Measurements from ENCODE around the gene HTR5A.

GRCh38 chr7:155108144-155108901 lies 38.2 kb downstream of the HTR5A start:
- TF ChIP-seq EZH2 (IDR thresholded peaks at IDR 0.05; ENCODE audit: borderline replicate concordance, control insufficient read depth, low read depth, low read length) (no peak), SIN3A (IDR thresholded peaks at IDR 0.05; ENCODE audit: low read depth, low read length) (no peak), RFX5 (IDR thresholded peaks at IDR 0.05; ENCODE audit: low read depth, low read length) (no peak)

All from GM12878 (cell line).